CD4-positive, alpha-beta T cell treated with Interleukin-4 for 4 hours (primary cell): ENCODE results near the gene CTRB1.

Experiments used
- DNase-seq: peaks from one replicate; pipeline ENCODE4 v3.0.0-alpha.2; 2020

Gene CTRB1

GRCh38 chr16:75218256-75219076, at the start of gene CTRB1:
TSS of gene CTRB1 (plus strand) at chr16:75218988. CDS start at chr16:75219008, 20 bp downstream.
- no peak for DNase-seq

GRCh38 chr16:75169899-75170405, 48.8 kb upstream of the CTRB1 start:
- no peak for DNase-seq

- no peak for DNase-seq
Observed at GRCh38 chr16:75172578-75172977, 46.2 kb upstream of the CTRB1 start.

- no peak for DNase-seq
Observed at GRCh38 chr16:75175074-75175473, 43.7 kb upstream of the CTRB1 start.

- no peak for DNase-seq
Observed at GRCh38 chr16:75176926-75177325, 41.9 kb upstream of the CTRB1 start.

- DNase-seq: no peak
Observed at GRCh38 chr16:75179208-75179607, 39.6 kb upstream of the CTRB1 start.

- no peak for DNase-seq
Observed at GRCh38 chr16:75181630-75182029, 37.2 kb upstream of the CTRB1 start.

GRCh38 chr16:75188832-75189477, 29.8 kb upstream of the CTRB1 start:
- no peak for DNase-seq

GRCh38 chr16:75189638-75190245, 29.0 kb upstream of the CTRB1 start:
- DNase-seq: no peak

- no peak for DNase-seq
Observed at GRCh38 chr16:75192606-75193264, 26.1 kb upstream of the CTRB1 start.

- no peak for DNase-seq
Observed at GRCh38 chr16:75193265-75193650, 25.5 kb upstream of the CTRB1 start.

- no peak for DNase-seq
Observed at GRCh38 chr16:75193730-75194444, 24.9 kb upstream of the CTRB1 start.

GRCh38 chr16:75195811-75196790, 22.7 kb upstream of the CTRB1 start:
- no peak for DNase-seq

GRCh38 chr16:75196836-75197235, 22.0 kb upstream of the CTRB1 start:
- DNase-seq: no peak

- DNase-seq: no peak
Observed at GRCh38 chr16:75197522-75198134, 21.2 kb upstream of the CTRB1 start.

GRCh38 chr16:75198135-75198600, 20.6 kb upstream of the CTRB1 start:
- DNase-seq: no peak

GRCh38 chr16:75202069-75202590, 16.7 kb upstream of the CTRB1 start:
- DNase-seq: no peak

- no peak for DNase-seq
Observed at GRCh38 chr16:75203096-75203495, 15.7 kb upstream of the CTRB1 start.

GRCh38 chr16:75203667-75204409, 14.9 kb upstream of the CTRB1 start:
- no peak for DNase-seq

GRCh38 chr16:75204410-75204758, 14.4 kb upstream of the CTRB1 start:
- no peak for DNase-seq
